HG02970 (cell line): Measurements from ENCODE around the gene GATA2.

ENCODE experiments used
- ATAC-seq: cut with Tn5 transposase; IDR thresholded peaks from one replicate; pipeline ENCODE4 v1.9.1; 2021; ENCODE audit warnings: mild to moderate bottlenecking, moderate library complexity, moderate number of reproducible peaks; ENCODE audit not compliant: unreplicated experiment, low FRiP score

The GATA2 gene

GRCh38 chr3:128503164-128503651, 10.2 kb upstream of the GATA2 start:
- ATAC-seq = no peak

GRCh38 chr3:128502712-128503111, 9.7 kb upstream of the GATA2 start:
- no peak for ATAC-seq

DNA sequence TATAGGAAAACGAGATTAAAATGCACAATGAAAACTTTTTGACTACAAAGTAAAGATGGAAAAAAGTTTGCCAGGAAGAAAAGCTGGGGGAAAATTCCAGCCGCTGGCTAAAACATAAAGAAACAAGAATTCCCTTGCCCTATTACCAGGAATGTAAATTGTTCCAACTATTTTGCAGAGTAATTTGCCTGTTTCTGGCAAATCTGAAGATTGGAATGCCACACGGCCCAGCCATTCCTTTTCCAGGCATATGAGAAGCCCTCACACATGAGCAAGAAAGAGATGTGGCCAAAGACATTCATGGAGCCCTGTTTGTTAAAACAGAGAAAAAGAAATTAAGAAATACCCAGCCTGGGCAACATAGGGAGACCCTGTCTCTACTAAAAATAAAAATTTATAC, 8.4 kb upstream of the GATA2 start:
- no peak for ATAC-seq

DNA sequence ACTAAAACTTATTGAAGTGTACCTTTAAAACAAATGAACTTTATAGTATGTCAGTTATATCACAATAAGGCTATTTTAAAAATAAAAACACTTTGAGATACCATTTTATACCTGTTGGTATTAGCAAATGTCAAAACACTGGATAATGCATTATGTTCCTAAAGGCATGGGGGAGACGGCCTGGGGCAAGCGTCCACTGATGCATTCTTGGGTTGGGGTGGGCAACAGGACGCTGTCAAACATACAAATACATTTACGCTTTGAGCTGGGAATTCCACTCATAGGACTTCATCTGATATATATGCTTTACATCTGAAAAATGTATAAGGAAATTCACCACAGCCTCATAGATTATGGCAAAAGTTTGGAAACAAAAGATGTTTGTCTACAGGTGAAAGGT, 7.6 kb upstream of the GATA2 start:
- no peak for ATAC-seq

DNA sequence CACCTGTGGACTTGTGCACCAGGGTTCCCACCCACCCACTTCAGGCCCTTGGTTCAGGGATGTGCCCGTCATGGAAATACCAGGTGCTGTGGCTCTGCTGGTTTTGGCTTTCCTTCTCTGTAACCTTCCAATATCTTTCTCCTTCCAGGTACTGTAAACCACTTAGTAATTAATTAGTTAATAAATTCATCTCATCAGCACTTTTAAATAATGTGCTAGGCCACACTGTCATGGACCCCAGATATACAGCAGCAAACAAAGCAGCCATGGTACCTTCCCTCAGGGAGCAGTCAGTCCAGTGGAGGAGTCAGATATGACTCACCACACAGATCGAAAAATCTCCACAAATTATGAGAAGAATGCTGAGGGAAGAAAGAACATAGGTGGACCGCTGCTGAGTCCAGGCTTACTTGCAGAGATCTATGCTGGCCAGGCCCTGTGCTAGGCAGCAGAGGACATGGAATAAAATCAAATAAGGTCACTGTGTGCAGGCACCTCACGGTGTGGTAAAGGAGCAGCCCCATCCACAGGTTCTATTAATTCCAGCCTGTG, 6.8 kb upstream of the GATA2 start:
- ATAC-seq = no peak

GRCh38 chr3:128498901-128499530, 6.0 kb upstream of the GATA2 start:
- no peak for ATAC-seq

GRCh38 chr3:128498127-128498626, 5.2 kb upstream of the GATA2 start:
- ATAC-seq = no peak

- ATAC-seq = no peak
Observed at GRCh38 chr3:128497305-128498126, 4.5 kb upstream of the GATA2 start.

DNA sequence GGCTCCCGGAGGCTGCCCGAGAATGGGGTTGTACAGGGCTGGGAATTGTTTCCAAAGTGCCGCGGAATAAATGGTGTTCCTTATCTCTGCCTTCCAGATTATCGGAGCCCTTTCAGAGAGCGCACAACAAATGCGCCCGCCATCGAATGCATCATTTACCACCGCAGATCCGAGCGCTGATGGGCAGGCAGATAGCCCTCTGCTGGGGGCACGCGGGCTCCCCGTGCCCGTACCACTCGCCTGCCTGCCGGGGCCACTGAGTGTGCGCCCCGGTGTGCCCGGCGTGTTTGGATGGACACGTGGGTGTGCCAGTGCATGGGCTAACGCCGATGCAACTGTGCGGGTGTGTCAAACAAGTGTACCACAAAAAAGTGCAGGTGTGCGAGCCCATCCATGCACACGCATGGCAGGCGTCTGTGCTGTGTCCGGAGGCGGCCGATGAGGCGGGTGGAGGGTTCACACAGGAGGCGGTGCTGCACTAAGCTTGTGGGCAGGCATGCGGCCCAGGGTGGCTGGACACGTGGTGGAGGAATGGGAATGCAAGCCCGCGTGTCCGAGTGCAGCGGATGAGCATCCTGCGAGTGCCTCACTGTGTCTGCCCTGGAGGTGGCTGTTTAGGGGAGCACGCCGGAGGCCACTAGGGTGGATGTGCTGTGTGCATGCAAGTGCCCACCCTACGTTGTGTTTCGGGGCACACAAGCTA, 3.8 kb upstream of the GATA2 start:
- no peak for ATAC-seq

DNA sequence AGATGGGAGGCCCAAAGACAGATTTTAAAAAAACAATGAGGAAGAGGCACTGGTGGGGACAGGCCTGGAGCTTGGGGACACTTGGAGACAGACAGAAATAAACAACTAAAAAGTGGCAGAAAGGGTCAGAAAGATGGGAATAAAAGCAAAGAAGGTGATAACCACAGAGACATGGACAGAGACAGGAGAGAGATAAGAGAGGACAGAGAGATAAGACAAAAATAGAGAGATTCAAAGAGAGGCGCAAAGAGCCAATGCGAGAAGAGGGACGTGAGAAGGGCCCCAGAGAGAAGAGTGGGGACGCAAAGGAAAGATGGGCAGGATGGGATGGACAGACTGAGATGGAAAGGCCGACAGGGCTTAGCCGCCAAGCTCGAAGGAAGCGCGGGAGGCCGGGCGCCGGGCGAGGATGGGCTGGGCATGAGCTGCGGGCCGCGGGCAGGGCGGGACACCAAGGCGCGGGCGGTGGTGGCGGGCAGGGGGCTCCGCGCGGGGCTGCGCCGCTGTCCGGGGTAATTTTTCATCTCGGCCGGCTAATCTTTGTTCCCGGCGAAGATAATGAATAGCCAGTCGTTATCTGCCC, 3.1 kb upstream of the GATA2 start:
- no peak for ATAC-seq

DNA sequence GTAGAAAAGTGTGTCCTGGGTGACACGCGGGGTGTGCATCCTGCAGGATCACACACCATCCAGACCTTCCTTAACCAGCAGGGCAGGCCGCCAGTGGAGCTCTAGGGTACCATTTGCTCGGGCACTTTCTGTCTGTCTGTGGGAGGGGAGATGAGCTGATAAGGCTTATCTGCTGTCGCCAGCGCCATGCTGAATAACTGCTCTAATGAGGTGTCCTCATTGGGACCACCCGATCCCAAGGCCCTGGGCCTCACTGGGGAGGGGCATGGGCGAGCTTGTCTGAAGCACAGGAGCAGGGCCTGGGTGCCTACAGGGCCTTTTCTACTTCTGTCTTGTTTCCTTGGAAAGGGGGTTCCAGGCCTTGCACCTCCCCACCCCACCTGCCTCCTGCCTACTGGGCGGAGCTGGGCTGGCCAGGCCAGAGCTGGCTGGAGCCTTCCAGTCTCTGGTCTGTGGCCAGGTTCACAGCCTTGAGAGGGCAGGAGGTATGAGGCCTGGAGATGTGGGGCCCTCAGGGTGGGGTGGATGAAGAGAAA, 2.5 kb upstream of the GATA2 start:
- ATAC-seq = no peak

DNA sequence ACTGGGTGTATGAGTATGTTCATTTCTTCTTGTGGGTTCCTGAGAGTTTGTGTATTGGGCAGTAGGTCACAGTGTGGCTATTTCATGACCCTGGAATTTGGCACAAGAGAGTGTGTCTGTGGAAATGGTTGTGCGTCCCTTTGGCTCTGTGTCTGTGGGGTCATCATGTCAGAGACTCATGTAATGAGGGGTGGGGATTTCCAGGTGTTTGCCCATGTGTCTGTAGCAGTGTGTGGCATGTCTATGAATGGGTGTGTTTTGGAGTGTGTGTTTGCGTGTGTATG, 1.3 kb upstream of the GATA2 start:
- ATAC-seq = no peak

DNA sequence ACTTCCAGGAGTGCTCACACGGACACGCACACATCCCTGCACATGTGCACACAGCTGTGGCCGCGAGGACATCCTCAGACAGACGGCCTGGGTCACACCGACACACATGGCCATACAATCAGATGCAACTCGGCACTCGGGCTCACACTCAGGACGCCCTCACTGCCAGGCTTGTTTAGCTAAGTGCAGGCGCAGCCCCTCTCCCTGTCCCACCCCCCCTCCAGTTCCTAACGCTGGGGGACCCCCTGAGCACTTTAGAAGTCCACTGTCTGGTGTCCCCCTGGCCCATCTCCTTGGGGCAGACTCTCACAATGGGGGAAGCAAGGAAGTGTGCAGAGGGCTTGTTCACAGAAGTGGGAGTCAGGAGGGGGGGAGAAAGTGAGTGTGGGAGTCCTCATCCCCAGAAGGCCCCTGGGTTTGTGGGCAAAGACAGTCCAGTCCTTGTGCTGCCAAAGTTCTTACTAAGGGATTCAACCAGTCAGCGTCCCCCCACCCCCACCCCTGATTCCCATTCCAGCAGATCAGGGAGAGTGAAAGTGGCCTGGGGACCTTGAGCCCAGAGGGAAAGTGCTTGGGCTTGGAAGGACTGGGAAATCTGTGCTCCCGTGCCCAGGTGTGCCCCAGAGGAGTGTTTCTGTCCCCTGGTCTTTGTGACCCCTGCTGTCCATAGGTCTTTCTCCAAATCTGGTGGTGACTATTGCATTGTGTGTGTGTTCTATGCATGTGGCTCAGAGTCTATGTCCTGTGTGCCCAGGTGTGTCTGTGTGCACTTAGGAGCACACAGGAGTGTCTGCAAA, 767 bp upstream of the GATA2 start:
- no peak for ATAC-seq

GRCh38 chr3:128491941-128492670, 895 bp downstream of the GATA2 start:
- ATAC-seq = no peak

GRCh38 chr3:128491691-128491940, 1.4 kb downstream of the GATA2 start:
- ATAC-seq = no peak

DNA sequence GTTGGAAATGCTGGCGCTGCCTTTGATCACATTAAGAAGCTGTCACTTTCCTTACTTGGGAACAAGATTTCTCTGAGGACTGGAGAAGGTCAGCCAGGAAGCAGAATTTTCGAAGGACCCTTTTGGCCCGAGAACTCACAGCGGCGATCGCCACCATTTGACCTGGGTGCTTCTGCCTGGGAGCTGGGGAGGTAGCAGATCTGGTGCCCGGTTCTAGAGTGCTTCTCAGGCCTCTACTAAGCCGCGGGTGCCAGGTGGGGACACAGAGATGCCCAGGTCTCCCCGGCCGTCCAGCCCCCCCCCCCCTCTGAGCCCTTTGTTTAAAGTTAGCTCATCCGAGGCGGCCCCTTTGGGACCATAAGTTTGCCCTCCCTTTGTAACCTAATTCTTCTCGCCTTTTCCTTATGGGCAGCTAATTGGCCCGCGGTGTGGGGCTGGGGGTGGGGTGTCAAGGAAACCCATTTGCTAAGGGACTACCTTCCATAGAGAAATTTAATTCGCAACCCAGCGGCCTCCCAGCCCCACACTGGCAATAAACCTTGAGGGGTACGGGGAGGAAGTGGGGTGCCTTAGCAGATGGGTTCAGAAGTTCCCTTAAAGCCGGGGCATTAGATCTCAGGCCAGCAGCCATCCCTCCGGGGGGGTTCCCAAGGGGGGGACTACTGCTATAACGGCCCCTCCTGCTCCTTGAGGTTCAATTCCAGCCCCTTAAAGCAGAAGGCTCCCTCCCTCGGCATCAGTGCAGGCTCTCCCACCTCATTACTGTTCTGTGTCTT, 1.9 kb downstream of the GATA2 start:
- no peak for ATAC-seq

- ATAC-seq = no peak
Observed at GRCh38 chr3:128490650-128490914, 2.4 kb downstream of the GATA2 start.

GRCh38 chr3:128489927-128490649, 2.9 kb downstream of the GATA2 start:
- no peak for ATAC-seq

- ATAC-seq = no peak
Observed at GRCh38 chr3:128489674-128489926, 3.4 kb downstream of the GATA2 start.
